NCI-H1105 treated with DMSO at 0.1 percent for 48 hours (cell line): Measurements from ENCODE around the gene ACACB.
A peak's percentile ranks its signal among the peaks of the same experiment; 100 is the strongest.

ENCODE experiments used
- DNase-seq: peaks from one replicate; lab custom pipeline; 2025; lab: John Stamatoyannopoulos, UW

ACACB gene

GRCh38 chr12:109304485-109304884 is 188.1 kb downstream of the ACACB start:
- peak; percentile 6 for DNase-seq

DNA sequence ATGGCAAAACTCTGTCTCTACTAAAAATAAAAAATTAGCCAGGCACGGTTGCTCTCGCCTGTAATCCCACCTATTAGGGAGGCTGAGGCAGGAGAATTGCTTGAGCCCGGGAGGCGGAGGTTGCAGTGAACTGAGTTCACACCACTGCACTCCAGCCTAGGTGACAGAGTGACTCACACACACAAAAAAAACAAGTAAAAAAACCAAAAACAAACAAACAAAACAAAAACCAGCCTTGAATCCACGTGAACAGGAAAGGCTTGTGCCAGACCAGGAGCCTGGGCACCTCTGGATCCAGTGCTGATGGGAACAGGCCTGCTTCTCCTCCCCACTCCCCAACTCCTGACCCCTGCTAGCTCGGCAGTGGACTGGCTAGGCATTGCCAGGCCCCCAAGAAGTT is 189.2 kb downstream of the ACACB start:
- DNase-seq = no peak

DNA sequence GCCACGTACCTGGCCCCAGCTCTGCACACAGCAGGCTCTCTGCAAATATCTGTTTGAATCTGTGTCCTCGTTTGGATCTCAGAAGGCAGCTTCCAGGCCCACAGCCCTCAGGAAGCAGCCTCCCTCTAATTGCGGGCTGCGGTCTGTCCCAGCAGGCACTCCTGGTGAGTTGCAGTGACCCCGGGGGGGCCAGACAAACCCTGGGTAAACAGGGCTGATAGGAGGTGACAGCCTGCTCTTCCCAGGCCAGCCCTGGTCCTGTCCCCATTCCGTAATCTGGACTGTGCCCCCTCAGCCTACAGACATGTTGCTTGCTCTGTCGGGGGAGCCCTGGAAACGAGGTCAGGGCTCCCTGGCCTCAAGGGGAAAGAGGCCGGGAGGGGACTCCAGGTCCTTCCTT is 190.7 kb downstream of the ACACB start:
- DNase-seq = no peak

- DNase-seq = peak; percentile 61
Measured at GRCh38 chr12:109308534-109309380, 192.4 kb downstream of the ACACB start, which contains the start of gene FOXN4. Gene FOXN4, minus strand, starts transcription at chr12:109309284. Its CDS starts 963 bp downstream, at chr12:109308321.

- peak; percentile 65 for DNase-seq
Measured at GRCh38 chr12:109309381-109310246, 193.2 kb downstream of the ACACB start.

GRCh38 chr12:109310247-109311125 is 194.1 kb downstream of the ACACB start:
- peak; percentile 88 for DNase-seq
